Measurements from ENCODE around the gene BCO1. TPM values are rescaled to one million over a fixed set of nuclear protein-coding genes. Genes with fewer than 3 reads are reported as not detected.

The BCO1 gene
- total and polyA plus RNA-seq, 3 donors from 2014 or later = 0.62 to 1.2 (median 0.87) TPM

GRCh38 chr16:81231014-81231413 is 7.5 kb upstream of the BCO1 start:
- intact Hi-C loops (cut with DNase I; ENCODE audit: low total_unique reads) = no loop called here
- TF ChIP-seq POLR2A (IDR thresholded peaks at IDR 0.05) (no peak), CTCF (IDR thresholded peaks at IDR 0.05) (no peak)
- no peak for DNase-seq
- no peaks in the 10 kb centered on the region for H3K9me3 ChIP-seq
- H3K27me3 ChIP-seq = no peaks in the 10 kb centered on the region
- no peak overlapping the region for H3K4me3 ChIP-seq
- no peaks in the 10 kb centered on the region for H3K36me3 ChIP-seq (ENCODE audit: low read depth, missing control alignments)
- H3K4me1 ChIP-seq = no peaks in the 10 kb centered on the region
- H3K27ac ChIP-seq = no peak overlapping the region
- 73 to 84% methylated on average over 5 of the region's 5 CpGs for WGBS, 2 donors

- intact Hi-C loops (cut with DNase I; ENCODE audit: low total_unique reads) = no loop called here
- H3K4me3 ChIP-seq = peak overlapping the region in 1 of 2 donors; percentile 13
- no peaks in the 10 kb centered on the region for H3K4me1 ChIP-seq
- H3K27me3 ChIP-seq = no peaks in the 10 kb centered on the region
- no peaks in the 10 kb centered on the region for H3K9me3 ChIP-seq
- DNase-seq = peak; percentile 23
- no peak overlapping the region for H3K27ac ChIP-seq
- TF ChIP-seq CTCF (IDR thresholded peaks at IDR 0.05) = no peak
- H3K36me3 ChIP-seq (ENCODE audit: low read depth, missing control alignments) = no peaks in the 10 kb centered on the region
- 61 to 74% methylated on average over 8 of the region's 8 CpGs for WGBS, 2 donors
Observed at GRCh38 chr16:81232740-81233367, 5.6 kb upstream of the BCO1 start.

GRCh38 chr16:81237282-81237681 is 1.2 kb upstream of the BCO1 start:
- no peak overlapping the region for H3K4me3 ChIP-seq
- intact Hi-C loops (cut with DNase I; ENCODE audit: low total_unique reads) = no loop called here

GRCh38 chr16:81237942-81238295 is 570 bp upstream of the BCO1 start:
- intact Hi-C loops (cut with DNase I; ENCODE audit: low total_unique reads) = no loop called here
- Histone ChIP-seq H3K27ac (peak overlapping the region; percentile 42 to 64), H3K27me3 (no peaks in the 10 kb centered on the region), H3K4me3 (no peak overlapping the region), H3K9me3 (no peaks in the 10 kb centered on the region), H3K4me1 (peaks cover 4% of the 10 kb centered on the region), H3K36me3 (ENCODE audit: low read depth, missing control alignments) (no peaks in the 10 kb centered on the region)
- 58 to 68% methylated on average over 10 of the region's 10 CpGs for whole genome bisulfite sequencing, 2 donors
- TF ChIP-seq POLR2A (IDR thresholded peaks at IDR 0.05) = no peak
- TF ChIP-seq CTCF (IDR thresholded peaks at IDR 0.05) = no peak
- no peak for DNase-seq

More at GRCh38 chr16:81237282-81237681, 1.2 kb upstream of the BCO1 start:
- Histone ChIP-seq H3K27me3 (no peaks in the 10 kb centered on the region), H3K27ac (peak overlapping the region in 1 of 2 donors; percentile 64), H3K4me1 (peaks cover 4% of the 10 kb centered on the region), H3K36me3 (ENCODE audit: low read depth, missing control alignments) (no peaks in the 10 kb centered on the region), H3K9me3 (no peaks in the 10 kb centered on the region)
- TF ChIP-seq POLR2A (IDR thresholded peaks at IDR 0.05) (no peak), CTCF (IDR thresholded peaks at IDR 0.05) (no peak)
- 62 to 69% methylated on average over 8 of the region's 8 CpGs for WGBS, 2 donors
- peak; percentile 31 for DNase-seq

Measured in testis (tissue), 3 donors.